Esophagus squamous epithelium (tissue), 4 donors: Measurements from ENCODE around the gene KIFC3.

Source experiments
- CTCF ChIP-seq, 6 experiments: fragments of 450-650 bp in 4 of 6; fragments of 200-600 bp in 2 of 6; sonication (generic) in 2 of 6; IDR thresholded peaks; one replicate each; pipeline ENCODE4 v1.5.1; 2016 to 2019; ENCODE audit warnings: antibody characterized with exemption in 6 of 6, mild to moderate bottlenecking in 4 of 6, moderate library complexity in 4 of 6
- POLR2A ChIP-seq, 4 donors: fragments of 450-650 bp; IDR thresholded peaks; one replicate each; pipeline ENCODE4 v1.6.1; 2017; ENCODE audit warnings: antibody characterized with exemption in 4 of 4, mild to moderate bottlenecking in 4 of 4, moderate library complexity in 3 of 4

GRCh38 chr16:57757883-57758282 lies 44.4 kb downstream of the KIFC3 start:
- TF ChIP-seq CTCF (IDR thresholded peaks at IDR 0.05) (no peak), POLR2A (IDR thresholded peaks at IDR 0.05) (no peak)
